SK-N-DZ (cell line): ENCODE measurements around the gene TRERF1.

Source experiments
- DNase-seq: peaks from one replicate; pipeline ENCODE4 v3.0.0-alpha.2; 2015; ENCODE audit warnings: low spot score

TRERF1 gene

GRCh38 chr6:42275376-42276033 lies 176.2 kb downstream of the TRERF1 start:
- no peak for DNase-seq

GRCh38 chr6:42274898-42275297 lies 176.8 kb downstream of the TRERF1 start:
- DNase-seq = no peak

GRCh38 chr6:42271834-42272805 lies 179.6 kb downstream of the TRERF1 start:
- DNase-seq = no peak

- no peak for DNase-seq
These were observed 181.7 kb downstream of the TRERF1 start for GRCh38 chr6:42269974-42270510.

GRCh38 chr6:42269553-42269952 lies 182.2 kb downstream of the TRERF1 start:
- no peak for DNase-seq

GRCh38 chr6:42268835-42269204 lies 182.9 kb downstream of the TRERF1 start:
- DNase-seq = no peak

- DNase-seq = no peak
These were observed 183.5 kb downstream of the TRERF1 start for GRCh38 chr6:42268016-42268834.

GRCh38 chr6:42266538-42266937 lies 185.2 kb downstream of the TRERF1 start:
- no peak for DNase-seq

GRCh38 chr6:42264852-42265390 lies 186.8 kb downstream of the TRERF1 start:
- DNase-seq = no peak

- DNase-seq = no peak
These were observed 187.4 kb downstream of the TRERF1 start for GRCh38 chr6:42264162-42264851.

GRCh38 chr6:42263165-42263728 lies 188.5 kb downstream of the TRERF1 start:
- no peak for DNase-seq

- peak; percentile 60 for DNase-seq
These were observed 190.8 kb downstream of the TRERF1 start for GRCh38 chr6:42260972-42261371.

GRCh38 chr6:42260396-42260888 lies 191.3 kb downstream of the TRERF1 start:
- peak; percentile 40 for DNase-seq

GRCh38 chr6:42259841-42260395 lies 191.8 kb downstream of the TRERF1 start:
- DNase-seq = no peak

GRCh38 chr6:42259286-42259685 lies 192.4 kb downstream of the TRERF1 start:
- no peak for DNase-seq

- no peak for DNase-seq
These were observed 194.1 kb downstream of the TRERF1 start for GRCh38 chr6:42257614-42258013.

GRCh38 chr6:42257063-42257462 lies 194.7 kb downstream of the TRERF1 start:
- DNase-seq = no peak

GRCh38 chr6:42255050-42255449 lies 196.7 kb downstream of the TRERF1 start:
- DNase-seq = no peak

GRCh38 chr6:42254505-42254904 lies 197.2 kb downstream of the TRERF1 start:
- no peak for DNase-seq
